NCI-H2029 (cell line): ENCODE results near the gene HIPK2.

ENCODE experiments used
- DNase-seq: peaks from one replicate; lab custom pipeline; 2025; lab: John Stamatoyannopoulos, UW

HIPK2 gene

DNA sequence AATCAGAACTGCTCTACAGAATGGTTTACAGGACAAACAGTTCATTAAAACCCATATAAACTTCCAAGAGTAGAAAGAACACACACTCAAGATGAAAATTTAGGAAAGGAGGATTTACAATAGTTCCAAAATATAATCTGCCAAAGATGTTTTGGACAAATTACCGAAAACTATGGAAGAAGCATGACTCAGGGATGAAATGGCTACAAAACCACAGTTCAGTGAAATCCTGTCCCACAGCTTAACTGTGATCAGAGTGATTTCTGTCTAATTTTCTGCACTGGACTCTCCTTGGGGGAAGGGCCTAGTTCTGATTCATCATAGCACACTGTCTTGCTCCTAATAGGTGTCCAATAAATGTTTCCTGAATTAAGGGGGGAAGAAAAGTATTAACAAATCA, 82.2 kb downstream of the HIPK2 start:
- DNase-seq: no peak

DNA sequence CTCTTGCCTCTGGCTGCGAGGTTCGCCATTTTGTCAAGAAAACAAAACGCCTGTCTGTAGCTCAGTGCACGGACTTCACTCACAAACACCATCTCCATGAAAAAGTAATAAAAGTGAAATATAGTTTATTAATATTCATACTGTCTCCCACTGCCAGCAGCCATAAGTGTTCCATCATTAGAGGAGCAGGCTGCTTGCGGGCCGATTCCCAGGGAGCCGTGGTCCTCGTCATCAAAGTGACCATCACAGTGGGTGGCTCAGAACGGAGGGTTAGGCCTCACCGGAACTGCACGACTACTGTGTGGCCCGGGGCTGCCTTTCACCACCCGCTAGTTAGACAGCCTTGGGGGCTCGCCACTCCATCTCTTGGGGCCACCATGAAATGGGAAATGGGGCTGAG, 82.7 kb downstream of the HIPK2 start:
- DNase-seq: no peak

DNA sequence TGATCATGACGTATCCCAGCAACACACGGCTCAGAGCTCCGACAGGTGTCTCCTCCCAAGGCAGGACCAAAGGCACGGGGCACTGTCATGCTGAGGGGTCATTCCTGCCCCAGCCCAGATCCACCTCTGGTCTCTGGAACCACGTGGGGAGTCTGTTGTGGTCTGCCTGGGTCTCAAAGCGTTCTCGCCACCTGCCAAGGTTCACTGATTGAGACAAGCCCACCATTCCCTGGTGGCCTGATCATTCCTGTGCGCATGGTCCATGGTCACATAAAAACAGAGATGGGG, 83.5 kb downstream of the HIPK2 start:
- DNase-seq: no peak

DNA sequence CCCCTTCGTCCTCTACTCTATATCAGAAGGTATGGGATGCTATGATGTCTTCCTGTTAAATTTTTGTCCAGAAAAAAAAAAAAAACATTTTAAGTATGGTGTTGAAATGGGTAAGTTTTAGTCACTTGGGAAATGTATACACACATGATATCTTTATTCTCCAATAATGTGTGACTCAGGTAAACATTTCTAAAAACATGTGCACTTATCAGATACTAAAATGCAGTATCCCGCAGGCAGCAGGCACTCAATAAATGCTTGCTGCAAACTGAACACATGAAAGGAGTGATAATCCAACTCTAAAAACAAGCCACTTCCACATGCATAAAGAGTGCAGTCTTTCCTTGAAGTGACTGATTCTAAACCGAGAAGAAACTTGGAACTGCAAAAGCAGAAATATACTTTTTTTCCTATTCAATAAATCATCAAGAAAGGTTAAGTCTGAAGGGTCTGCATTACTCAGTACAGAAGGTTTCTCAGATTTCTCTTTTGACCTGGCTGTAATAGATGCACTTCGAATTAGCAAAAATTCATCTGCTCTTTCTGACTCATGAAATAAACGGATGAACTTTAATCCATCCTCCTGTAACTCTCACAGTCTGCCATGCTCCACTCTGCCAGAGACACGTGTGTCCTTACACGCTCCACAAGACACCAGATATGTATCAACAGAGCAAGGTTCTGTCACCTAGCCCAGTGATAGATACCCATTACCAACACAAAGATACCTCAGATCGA, 84.0 kb downstream of the HIPK2 start:
- no peak for DNase-seq

DNA sequence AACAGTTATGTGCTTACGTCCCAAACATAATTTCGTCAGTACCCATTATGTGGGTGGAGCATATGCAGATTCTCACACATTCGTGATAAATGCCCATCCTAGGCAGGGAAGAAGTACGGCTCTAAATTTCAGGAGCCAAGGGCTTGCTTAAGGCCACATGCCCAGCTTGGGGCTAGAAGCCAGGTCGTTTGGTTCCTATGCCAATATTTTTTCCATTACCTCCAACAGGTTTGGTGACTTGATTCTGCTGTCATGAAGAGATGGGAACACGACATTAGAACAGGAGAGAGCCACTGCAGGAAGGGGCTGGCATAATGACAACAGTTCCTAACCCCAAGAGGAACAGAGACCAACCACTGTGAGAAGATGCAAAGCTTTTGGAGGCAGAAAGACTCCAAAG, 85.1 kb downstream of the HIPK2 start:
- DNase-seq: peak; percentile 17

DNA sequence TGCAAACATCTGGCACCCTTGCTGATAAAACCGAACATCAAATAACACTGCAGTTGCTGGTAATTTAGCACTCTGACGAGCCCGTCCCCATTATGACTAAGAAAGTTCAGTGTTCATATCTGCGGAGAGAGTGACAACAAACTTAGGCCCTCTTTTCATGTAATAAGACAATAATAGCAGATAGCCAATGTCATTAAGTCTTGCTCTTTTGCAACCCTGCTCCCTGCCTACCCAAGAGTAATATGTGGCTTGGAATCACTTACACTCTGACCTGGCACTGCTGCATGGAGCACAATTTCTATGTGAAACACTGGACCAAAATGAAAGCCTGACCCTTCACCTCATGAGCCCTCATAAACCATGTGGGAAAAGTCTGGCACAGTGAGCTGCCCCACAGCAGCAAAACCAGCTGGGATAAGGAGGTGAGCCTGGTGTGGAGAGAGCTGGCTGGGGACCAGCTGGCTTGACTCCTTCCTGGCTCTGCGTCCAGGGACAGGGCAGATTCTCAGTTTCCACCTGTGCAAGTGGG, 86.5 kb downstream of the HIPK2 start:
- peak; percentile 83 for DNase-seq

DNA sequence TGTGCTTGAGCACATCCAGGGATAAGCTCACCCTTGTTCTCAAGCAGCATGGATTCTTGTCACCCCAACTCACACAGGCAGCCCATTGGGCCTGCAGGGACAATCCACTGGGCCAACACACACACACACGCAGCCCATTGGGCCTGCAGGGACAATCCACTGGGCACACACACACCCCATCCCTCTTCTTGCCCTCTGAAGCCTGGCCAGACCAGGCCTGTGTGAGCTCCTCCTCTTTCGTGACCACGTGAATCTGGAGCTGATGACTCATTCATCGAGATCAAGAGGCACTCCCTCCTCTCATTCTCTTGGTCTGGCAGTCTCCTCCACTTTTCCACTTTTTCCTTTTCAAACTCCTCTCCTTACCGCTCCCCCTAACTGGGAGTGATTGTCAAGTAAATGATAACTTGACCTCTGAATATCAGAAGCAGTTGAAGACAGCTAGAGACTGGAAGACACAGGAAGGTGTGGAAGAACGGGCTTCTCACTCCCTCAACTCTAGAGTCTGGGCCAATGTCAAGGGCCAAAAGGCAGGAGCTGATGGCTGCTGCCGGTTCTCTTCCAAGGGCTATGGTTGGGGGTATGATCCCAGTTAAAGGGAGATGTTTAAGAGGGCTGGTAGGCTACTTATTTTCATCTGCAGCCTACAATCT, 89.7 kb downstream of the HIPK2 start:
- DNase-seq: no peak

DNA sequence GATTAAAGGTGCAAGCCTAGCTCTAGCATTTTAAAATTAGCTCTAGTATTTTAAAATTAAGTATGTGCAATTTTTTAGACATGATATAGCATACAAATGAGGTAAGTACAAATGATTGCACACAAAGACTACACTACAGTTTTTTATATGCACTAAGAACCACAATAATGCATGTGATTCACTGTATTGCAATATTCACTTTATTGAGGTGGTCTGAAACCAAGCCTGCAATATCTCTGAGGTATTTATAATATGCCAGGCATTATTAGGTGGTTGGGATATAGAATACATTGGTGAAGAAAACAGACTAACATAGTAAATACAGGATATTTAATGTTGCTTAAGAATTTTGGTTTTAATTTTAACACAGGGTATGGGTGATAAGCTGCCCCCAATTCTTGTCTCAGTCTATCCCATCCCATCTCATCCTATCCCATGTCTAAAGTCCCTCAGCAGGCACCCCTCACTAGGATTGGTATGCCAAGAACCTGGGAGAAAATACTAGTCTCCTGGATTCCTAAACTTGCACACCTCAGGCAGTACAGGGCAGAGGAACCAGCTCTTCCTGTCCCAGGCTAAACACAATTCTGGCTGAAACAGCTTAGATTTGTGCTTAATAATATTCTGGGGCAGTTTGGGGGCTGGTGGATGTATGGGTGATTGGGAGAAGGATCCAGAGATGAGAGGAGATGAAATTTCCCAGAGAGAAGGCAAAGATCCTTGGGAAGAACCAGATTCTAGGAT, 90.4 kb downstream of the HIPK2 start:
- DNase-seq: no peak

DNA sequence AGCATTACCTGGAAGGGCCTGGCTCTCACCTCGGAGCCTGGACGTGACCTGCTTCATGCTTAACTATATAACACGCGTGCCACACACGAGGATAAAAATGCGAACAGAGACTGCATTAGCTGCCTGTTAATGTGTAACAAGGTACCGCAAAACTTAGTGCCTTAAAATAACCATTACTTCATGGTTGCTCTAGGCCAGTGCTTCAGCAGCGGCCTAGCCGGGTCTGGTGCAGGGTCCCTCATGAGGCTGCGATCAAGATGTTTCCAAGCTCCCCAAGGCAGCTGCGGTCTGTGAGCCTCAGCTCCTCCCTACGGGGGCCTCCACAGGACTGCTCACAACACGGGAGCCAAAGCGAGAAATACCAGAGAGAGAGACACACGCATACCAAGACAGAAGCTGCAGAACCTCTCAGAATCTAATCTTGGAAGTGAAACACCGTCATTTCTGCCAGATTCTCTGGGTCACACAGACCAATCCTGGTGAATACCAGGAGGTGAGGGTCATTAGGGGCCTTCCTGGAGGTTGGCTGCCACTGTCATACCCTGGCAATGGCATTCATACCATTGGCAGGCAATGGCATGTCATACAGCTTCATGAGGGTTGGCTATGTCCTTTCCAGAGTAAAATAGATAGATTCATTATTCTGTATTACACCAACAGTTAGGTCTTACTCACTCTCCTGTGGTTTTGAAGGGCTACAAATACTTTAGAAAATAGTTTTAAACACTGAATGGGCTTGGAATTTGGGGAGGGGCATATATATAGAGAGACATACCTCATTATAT, 94.5 kb downstream of the HIPK2 start:
- DNase-seq: no peak

DNA sequence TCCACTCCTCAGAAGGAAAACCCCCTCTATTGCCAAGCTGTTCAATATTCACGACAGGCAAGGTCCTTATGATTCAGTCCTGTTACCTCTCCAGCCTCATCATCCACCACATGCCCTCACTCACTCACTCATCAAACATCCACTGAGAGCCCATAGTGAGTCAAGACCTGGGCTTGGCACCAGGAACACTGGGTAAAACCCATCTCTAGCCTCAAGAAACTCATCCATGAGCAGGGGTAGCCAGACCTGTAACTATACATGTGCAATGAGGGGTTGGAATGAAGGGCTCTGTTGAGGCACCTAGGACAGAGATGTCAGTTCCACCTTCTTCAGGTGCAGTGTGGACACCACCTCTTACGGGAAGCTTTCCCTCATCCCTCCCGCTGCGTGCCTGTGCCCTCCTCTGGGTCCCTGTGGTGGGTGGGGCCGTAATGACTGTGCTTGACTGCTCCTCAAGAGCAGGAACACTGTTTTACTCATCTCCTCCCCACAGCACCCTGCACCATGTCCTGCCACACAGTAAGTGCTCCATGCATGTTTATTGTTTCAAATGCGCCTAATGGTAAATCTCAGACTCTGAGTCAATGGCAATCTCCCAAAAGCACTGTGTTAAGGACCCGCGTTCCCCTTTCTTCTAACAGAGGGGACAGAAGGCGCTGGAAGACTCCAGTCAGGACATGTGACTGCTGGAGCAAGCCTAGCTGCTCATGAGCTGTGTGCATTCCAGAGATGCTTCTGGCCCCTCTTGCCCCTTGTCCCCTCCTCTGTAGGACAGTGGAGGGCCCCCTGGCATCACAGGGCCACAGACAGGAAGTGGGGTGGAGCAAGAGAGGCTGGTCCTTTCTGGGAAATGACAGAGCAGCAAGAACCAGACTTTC, 95.4 kb downstream of the HIPK2 start:
- no peak for DNase-seq

DNA sequence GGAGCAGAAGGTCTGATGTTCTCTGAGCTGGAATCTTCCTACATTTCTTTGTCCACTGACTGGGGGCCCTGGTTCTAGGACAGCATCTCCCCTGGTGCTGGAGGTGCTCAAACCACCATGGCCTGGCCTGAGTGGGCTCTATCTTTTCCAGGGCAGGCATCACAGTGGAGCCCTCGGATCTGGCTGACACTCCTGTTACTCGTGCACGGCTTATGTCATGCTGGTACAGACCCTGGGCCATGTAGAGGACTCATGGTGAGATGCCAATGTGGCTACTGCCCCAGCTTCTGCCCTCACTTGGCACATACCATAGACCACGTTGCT, 96.0 kb downstream of the HIPK2 start:
- DNase-seq: no peak

DNA sequence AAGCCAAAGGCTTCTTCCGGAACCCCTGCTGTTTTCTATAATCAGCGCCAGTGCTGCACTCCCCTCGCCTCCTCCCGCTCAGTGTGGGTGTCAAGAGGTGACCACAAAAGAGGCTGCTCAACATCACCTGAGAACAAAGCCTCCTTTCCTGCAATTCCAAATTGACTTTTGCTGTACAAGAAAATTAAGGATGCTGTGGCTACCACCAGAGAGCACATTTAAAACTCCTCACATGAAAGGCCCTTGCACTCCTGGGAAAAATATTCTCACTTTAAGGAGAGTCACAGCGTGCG, 96.4 kb downstream of the HIPK2 start:
- DNase-seq: no peak

DNA sequence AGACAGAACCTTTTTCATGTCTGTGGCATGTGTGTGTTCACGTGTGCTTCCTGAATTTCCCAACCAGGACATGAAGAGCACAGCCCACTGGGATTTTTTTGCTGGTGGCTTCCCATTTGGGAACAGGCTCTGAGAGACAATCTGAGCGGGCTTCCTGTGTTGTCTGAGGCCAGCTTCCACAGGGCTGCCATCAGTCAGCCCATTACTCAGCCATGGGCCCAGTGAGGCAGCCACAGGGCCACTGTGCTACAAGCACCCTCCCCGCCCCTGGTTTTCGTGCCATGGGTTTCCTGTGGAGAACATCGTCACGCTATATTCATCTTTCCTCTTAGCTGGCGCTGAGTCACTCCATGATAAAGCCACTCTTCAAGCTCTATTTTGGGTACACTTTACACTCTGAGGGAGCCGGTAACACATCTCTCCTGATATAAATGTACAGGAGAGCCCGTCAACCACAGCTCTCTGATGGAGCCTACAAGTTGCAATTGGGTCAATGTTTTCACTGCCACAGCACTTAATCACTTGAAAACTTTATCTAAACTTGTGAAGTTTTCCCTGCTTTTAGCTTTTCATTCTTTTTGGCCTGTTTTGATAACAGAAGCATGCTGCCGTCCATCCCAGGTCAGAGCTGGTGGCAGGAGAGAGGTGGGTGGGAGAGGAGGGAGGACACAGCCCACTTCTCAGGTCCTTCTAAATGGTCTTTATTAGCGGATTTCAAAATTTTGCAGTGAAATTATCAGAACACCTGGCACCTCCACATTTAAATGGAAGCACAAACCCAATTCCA, 96.9 kb downstream of the HIPK2 start:
- no peak for DNase-seq

DNA sequence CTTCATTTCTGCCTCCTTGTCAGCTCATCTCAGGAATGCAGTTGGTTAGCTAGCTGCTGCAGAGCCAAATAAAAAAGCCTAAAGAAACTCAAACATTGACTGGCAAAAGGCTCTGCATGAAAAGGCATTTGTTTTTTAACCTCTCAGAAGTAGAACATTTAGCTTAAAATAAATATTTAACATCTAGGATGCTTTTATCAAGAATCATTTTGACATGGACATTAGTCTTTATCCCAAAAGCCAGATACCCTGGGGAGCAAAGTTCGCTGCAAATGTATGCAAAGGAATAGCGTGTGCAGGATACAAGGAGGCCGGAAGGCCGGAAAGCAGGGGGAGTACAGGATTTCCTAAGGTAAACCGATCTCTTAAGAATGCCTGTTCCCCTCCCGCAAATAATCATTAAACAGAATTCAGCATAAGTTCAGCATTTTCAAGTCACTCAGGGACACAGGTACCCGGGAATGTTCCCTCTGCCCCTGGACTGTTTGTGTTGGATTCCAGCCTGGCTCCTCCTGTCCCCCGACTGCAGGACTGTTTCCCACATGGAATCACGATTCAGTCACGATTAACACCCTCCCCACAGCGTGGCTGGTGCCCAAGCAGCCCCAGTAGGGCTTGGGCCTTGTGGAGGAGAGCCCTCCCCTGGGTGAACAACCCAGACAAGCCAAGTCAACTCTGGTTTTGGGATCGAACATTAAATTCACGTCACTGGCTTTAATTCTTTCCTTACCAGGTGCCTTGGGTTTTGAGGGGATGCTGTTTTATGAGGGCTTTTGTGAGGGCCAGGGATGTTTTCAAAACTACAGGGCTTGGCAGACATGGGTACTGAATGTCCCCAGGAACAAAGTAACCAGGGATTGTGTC, 97.8 kb downstream of the HIPK2 start:
- DNase-seq: no peak

DNA sequence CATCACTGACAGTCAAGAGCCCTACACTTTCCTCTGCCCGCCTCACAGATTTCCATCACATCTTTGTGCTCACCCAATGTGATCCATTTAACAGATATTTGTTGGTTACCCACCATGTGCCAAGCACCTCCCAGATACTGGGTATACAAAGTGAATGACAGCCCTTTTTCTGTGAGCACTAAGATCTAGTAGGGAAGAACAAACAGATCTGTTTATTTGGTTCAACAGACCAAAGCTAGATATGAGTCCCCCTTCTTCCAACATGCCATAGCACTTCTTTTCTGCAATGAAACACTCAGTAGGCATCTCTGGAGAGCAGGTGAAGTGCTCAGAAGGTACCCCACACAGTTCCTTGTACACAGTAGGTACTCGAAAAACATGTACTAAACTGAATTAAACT, 101.4 kb downstream of the HIPK2 start:
- no peak for DNase-seq

DNA sequence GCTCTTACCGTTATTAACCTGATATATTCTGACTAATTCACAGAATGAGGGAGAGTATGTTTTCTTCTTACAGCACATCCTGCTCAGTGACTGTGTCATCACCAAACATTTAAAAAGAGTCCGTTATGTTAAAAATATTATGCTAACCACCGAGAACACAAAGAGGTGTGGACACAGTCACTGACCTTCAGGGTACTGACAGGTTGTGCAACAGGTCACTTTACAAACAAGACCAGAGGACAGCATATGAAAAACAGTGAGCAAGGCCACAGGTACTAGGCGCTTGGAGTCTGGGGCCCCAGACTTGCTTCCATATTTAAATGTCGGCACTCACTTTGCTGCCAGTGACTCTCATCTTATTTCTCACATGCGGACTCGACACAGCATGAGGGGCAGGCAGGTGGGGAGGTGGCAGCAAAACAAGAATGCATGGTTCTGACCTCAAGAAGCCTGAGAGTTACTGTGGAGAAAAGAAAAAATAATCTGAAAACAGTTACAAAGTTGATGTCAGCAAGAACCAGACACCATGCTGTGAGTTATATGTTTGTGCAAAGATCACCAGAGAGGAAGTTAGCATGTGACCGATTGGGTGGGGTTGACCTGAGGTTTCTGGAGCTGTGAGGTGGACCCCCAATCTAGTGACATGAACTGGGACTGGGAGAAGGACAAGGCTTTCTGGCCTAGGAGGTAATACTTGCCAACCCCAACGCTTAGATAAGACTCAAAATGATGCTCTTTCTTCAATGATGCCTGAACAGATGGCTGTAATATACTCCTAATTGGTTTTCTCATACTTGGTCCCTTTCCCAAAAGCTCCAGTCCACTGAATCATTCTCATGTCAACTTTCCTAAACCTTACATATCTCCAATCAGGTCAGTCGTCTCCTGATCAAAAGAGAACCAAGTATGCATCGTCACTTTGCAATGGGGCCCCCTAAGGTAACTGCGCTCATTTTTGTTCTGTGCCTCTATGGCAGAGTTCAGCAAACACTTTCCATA, 102.4 kb downstream of the HIPK2 start:
- no peak for DNase-seq

DNA sequence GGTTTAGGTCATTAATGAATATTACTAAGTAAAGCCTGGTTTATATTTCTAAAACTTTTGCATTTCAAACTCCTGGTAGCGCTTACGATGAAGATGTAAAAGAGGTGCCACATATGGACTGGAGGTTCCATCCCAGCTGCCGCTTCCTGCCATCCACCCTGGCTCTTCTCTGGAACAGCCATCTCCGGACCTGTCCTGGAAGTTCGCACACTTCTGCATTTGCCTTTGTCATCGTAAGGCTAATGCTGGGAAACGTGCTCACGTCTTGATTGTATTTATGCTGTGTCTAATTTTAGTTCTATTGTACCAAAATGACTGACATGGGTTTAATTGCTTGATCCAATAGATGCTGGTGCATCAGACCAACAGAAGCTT, 103.1 kb downstream of the HIPK2 start:
- no peak for DNase-seq

DNA sequence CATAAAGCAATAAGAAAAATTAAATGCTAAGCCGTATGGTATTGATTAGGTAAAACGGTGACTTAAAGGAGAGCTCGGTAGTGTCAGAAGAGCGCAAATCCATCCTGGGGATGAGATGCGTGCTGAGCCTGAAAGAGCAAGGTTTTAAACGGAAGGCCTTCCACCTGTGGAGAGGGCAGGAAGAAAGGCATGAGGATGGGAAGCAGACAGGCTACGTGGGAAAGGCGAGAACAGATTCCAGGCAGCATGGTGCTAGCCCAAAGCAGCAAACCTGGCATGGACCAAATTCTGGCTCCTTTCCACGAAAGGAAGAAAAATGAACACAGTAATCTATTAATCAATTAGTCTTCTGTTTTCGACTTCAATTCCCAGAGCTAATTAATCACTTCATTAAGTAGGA, 103.5 kb downstream of the HIPK2 start:
- DNase-seq: no peak

DNA sequence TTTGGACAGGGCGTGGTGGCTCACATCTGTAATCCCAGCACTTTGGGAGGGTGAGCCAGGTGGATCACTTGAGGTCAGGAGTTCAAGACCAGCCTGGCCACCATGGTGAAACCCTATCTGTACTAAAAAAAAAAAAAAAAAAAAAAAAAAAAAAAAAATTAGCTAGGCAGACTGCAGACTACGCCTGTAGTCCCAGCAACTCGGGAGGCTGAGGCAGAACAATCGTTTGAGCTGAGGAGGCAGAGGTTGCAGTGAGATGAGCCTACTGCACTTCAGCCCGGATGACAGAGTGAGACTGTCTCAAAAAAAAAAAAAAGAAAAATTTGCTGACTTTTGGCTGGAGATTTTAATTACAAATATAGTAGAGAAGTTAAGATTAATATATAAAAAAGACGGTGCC, 104.0 kb downstream of the HIPK2 start:
- DNase-seq: no peak
